ENCODE results near the gene RASGRF2.

RASGRF2 gene

GRCh38 chr5:80959768-80960442 is at the start of gene RASGRF2:
Gene RASGRF2, plus strand, starts transcription at chr5:80960363. Its CDS starts 376 bp downstream, at chr5:80960739.
- DNase-seq = no peak

DNA sequence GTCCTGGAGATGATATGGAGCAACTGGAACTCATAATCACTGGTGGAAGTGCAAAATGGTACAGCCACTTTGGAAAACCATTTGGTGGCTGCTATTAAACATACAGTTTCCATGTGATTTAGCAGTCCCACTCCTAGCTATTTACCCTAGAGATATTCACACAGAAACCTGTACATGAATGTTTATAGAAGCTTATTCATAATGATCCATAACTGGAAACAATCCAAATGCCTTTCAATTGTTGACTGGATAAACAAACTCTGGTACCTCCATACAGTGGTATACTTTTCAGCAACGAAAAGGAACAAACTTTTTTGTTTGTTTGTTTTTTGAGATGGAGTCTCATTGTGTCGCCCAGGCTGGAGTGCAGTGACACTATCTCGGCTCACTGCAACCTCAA is 47.7 kb upstream of the RASGRF2 start:
- no peak for DNase-seq

DNA sequence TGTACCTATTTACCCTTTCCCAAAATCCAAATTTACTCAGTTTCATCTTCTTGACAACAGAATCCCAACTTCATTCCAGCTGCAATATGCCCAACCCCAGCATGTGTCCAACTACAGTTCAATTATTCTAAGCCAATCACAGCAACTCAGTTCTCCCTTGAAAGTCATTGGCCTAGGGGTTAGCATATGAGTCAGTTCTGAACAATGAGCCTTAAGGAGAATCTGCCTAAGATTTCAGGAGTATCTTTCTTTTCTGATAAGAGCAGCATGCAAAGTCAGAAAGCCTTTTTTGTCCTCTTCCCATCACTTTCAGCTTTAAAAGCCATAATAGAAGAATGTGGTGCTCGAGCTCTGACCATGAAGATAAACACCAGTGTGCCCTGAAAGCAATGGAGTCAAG is 44.4 kb upstream of the RASGRF2 start:
- no peak for DNase-seq

GRCh38 chr5:80916676-80917075 is 43.5 kb upstream of the RASGRF2 start:
- DNase-seq = no peak

DNA sequence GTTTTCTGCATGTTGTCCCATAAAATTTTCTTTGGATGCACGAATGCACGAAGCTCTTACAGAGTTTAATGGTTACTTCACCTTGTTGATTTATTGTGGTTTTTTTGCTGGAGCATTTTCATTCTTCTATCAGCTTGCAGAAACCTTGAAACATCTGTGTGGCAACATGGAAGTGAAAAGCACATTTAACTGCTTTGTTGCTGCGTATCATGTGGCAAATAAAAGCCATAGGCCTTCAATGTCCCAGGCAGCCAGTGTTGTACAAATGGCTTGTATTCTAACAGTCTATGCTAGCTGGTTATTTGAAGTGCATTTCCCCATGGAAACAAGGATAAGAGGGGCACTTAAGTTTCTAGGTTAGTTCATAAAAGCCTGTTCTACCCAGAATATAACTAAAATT is 42.5 kb upstream of the RASGRF2 start:
- DNase-seq = peak; percentile 82

DNA sequence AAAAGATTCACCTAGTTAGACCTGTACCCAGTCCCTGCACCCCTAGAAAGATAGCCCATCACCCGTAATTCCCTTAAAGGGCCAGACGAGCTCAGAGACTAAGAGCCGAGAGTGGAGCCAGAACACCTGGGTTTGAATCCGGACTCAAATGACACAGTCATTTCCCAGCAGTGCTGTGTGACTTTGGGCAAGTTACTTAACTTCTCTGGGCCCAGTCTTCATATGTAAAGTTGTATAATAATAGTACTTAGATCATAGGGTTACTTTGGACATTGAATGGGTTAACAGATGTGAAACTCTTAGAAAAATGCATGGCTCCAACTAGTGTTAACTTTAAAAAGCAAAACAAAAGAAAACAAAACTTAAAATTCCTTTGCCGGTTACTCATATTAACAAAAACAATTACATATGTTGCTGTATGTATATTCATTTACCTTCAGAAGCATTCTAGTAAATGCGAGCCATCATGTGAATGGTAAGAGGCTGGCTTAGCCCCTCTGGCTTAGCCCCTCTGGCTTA is 40.4 kb upstream of the RASGRF2 start:
- DNase-seq = no peak

DNA sequence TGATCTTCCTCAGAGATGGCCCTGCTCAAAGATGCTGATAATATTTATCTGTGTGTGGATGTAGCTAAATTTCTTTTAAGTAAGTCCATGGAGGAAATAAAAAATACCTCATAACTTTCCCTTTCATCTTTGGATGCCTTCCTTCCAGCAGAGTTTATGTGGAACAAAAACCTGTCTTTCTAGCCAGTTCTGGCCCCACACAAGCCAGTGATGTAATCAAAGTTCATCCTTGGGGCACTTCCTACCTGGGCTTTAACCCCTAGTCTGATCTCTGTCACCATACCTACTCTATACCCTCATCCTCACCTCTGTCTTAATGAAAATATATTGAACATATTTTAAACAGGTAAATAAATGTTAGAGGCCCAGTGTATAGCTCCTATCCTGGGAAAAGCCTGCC is 39.8 kb upstream of the RASGRF2 start:
- DNase-seq = no peak

DNA sequence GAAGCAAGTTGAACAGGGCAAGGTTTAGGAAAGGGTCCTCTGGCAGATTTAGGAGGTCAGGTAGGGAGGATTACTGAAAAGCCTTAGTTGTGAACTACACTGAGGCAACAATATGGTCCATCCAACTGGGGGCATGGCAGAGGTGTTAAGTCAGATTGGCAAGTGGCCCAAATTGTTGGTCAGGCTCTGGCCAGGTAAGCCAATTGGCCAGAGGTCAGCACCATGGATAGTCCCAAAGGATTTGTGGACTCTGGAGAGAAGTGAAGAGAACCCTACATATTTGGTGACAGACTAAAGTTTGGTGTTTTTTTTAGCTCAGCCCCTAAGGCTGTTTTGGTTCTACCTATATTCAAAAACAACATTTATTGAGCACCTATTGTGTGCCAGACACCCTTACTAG is 39.1 kb upstream of the RASGRF2 start:
- no peak for DNase-seq

GRCh38 chr5:80925931-80926330 is 34.2 kb upstream of the RASGRF2 start:
- no peak for DNase-seq

GRCh38 chr5:80926536-80926935 is 33.6 kb upstream of the RASGRF2 start:
- no peak for DNase-seq

GRCh38 chr5:80926979-80927656 is 33.0 kb upstream of the RASGRF2 start:
- DNase-seq = no peak

GRCh38 chr5:80928073-80928472 is 32.1 kb upstream of the RASGRF2 start:
- no peak for DNase-seq

DNA sequence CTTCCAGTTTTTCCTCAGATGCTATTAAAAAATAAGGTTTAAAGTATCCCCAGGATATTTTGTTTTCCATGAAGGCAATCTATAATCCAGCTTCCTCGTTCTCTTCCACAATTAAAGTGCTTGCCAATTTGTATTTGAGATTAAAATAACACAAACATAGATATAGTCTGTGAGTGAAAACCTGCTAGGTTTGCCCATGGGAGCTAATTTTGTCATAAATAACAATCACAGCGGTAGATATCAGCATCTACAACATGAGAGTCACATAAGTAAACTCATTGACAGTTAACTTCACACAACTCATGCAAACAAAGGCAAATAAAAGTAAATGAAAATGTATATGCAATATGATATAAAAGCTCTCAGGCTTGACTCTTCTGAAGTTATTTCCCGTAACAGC is 29.2 kb upstream of the RASGRF2 start:
- DNase-seq = no peak

DNA sequence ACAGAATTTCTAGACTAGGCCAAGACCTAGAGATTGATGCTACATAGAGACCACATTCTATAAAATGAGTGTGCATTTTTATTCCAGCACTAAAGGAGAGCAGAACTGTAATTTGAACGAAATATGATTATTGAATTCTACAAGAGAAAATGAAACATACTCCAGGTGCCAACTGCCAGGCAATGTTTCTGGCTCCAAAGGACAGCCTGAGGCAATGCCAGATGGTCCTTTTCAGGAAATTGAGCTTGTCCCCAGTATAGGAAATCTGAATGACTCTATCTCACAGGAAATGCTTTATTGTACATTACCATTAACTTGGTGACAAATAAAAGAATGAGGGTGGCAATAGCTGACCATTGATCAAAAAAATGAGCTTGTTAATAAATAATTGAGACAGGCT is 28.8 kb upstream of the RASGRF2 start:
- DNase-seq = no peak

- DNase-seq = no peak
Observed at GRCh38 chr5:80933036-80933435, 27.1 kb upstream of the RASGRF2 start.

DNA sequence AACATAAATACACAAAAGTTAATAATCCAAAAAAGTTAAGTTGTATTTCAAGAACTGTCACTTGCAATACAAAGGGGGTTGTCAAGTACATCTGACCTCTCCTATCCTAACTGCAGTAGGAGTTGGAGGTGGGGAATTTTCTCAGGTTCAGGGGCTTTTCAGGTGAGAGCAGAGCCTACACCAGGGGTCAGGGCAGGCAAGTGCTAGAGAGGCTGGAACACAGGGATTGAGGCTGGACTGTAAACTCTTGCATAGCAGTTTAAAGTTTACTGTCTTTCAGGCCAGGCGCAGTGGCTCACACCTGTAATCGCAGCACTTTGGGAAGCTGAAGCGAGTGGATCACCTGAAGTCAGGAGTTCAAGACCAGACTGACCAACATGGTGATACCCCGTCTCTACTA is 25.4 kb upstream of the RASGRF2 start:
- no peak for DNase-seq

GRCh38 chr5:80935811-80936385 is 24.3 kb upstream of the RASGRF2 start:
- no peak for DNase-seq

- DNase-seq = no peak
Observed at GRCh38 chr5:80936881-80937280, 23.3 kb upstream of the RASGRF2 start.

DNA sequence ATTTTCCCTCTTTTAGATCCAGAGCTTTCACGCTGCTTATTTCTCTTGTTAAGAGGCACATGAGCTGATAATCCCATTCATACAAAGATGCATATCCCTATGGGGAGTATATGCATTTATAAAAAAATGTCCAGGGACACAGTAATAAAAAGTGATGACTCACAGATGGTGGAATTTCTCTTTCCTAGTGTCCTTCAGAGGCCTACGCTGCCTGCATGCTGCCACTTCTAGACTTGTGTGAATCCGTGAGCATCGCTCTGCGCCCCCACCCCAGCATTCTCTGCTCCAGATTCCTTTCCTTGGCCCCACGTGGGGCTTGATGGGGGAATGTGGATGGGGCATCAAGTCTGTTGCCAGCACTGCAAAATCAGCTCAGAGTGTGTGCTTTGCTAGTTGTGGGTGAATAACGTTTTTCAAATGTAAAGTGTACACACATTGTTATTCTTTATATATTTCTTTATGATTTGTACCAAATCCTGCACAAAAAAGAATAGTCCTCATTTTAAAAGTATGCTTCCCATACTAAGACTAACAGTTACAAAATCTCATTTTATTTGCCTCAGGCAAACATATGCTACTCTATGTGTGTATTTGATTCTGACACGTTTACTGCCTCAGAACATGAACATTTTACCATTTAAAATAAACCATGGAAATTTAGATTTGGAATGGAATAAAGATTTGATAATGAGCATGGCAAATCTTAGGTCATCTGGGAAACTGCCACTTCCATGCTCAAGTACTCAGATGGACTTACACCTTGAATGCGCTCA is 22.4 kb upstream of the RASGRF2 start:
- no peak for DNase-seq

GRCh38 chr5:80941496-80941895 is 18.7 kb upstream of the RASGRF2 start:
- no peak for DNase-seq

GRCh38 chr5:80951366-80951765 is 8.8 kb upstream of the RASGRF2 start:
- no peak for DNase-seq

GRCh38 chr5:80953587-80953986 is 6.6 kb upstream of the RASGRF2 start:
- no peak for DNase-seq

DNA sequence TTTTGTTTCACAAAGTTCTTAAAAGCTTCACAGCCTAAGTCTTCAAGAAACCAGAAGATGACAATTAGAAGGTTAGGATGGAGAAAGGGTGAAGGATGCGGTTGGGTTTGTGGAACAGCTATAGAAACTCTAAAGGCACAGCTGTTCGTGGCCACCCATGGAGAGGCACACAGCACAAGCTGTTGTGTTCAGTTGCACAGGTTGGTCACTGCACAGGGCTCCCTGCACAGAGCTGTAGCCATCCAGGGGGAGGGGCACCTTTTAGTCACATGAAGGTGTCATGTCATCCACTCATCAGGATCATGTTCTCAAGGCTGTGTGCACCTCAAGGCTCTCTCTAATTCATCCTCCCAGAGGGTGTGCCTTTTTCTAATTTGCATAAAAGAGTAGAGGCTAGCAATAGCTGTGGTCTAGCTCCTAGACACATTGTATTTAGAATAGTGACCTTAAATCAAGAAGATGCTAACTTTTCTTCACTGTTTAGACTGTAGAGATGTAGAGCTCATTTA is 5.0 kb upstream of the RASGRF2 start:
- no peak for DNase-seq
